GM19463 (cell line): Measurements from ENCODE around the gene ST3GAL2.
"Not testable (repeated sequence)": the region's sequence is repeated elsewhere in the genome, so short reads cannot be mapped to it uniquely, and the experiment has no call there.

Experiments
- ATAC-seq: cut with Tn5 transposase; IDR thresholded peaks from one replicate; pipeline ENCODE4 v1.9.1; 2021; ENCODE audit warnings: mild to moderate bottlenecking, moderate library complexity; ENCODE audit not compliant: unreplicated experiment

Gene ST3GAL2

GRCh38 chr16:70418274-70418992 lies 20.5 kb downstream of the ST3GAL2 start:
- ATAC-seq: no peak

- ATAC-seq: no peak
These were observed 21.2 kb downstream of the ST3GAL2 start for GRCh38 chr16:70417661-70418060.

GRCh38 chr16:70416748-70417616 lies 21.9 kb downstream of the ST3GAL2 start:
- ATAC-seq: peak; percentile 87

GRCh38 chr16:70413572-70413971 lies 25.3 kb downstream of the ST3GAL2 start:
- not testable (repeated sequence) for ATAC-seq

GRCh38 chr16:70412385-70412784 lies 26.5 kb downstream of the ST3GAL2 start:
- no peak for ATAC-seq

- ATAC-seq: no peak
These were observed 28.2 kb downstream of the ST3GAL2 start for GRCh38 chr16:70410734-70411133.

- no peak for ATAC-seq
These were observed 31.1 kb downstream of the ST3GAL2 start for GRCh38 chr16:70407811-70408274.

GRCh38 chr16:70406104-70406503 lies 32.8 kb downstream of the ST3GAL2 start:
- not testable (repeated sequence) for ATAC-seq

- no peak for ATAC-seq
These were observed 35.8 kb downstream of the ST3GAL2 start for GRCh38 chr16:70402916-70403659.

GRCh38 chr16:70399951-70400350 lies 38.9 kb downstream of the ST3GAL2 start:
- ATAC-seq: no peak

- no peak for ATAC-seq
These were observed 39.5 kb downstream of the ST3GAL2 start for GRCh38 chr16:70399381-70399780.

- no peak for ATAC-seq
These were observed 40.6 kb downstream of the ST3GAL2 start for GRCh38 chr16:70398177-70398743.

GRCh38 chr16:70396246-70396904 lies 42.5 kb downstream of the ST3GAL2 start:
- ATAC-seq: no peak

- no peak for ATAC-seq
These were observed 43.5 kb downstream of the ST3GAL2 start for GRCh38 chr16:70395345-70395901.

- no peak for ATAC-seq
These were observed 44.0 kb downstream of the ST3GAL2 start for GRCh38 chr16:70394853-70395252.

GRCh38 chr16:70393662-70394061 lies 45.2 kb downstream of the ST3GAL2 start:
- ATAC-seq: no peak

- ATAC-seq: no peak
These were observed 46.3 kb downstream of the ST3GAL2 start for GRCh38 chr16:70392606-70393005.

GRCh38 chr16:70391881-70392481 lies 46.9 kb downstream of the ST3GAL2 start:
- ATAC-seq: no peak

- no peak for ATAC-seq
These were observed 47.5 kb downstream of the ST3GAL2 start for GRCh38 chr16:70391446-70391845.

- ATAC-seq: no peak
These were observed 48.1 kb downstream of the ST3GAL2 start for GRCh38 chr16:70390774-70391173.
